Renal cortical epithelial cell (primary cell): ENCODE measurements around the gene GALNT9. TPM values are rescaled to one million over a fixed set of nuclear protein-coding genes. Genes with fewer than 3 reads are reported as not detected.
"Not testable (repeated sequence)": the region's sequence is repeated elsewhere in the genome, so short reads cannot be mapped to it uniquely, and the experiment has no call there.

Experiments used
- DNase-seq: peaks from one replicate; pipeline ENCODE4 v3.0.0-alpha.2; 2011; ENCODE audit warnings: low read depth
- total RNA-seq: library from RNA; depleted of rRNA; stranded (reverse); fragments of >200 nt; gene quantifications from 2 replicates; pipeline ENCODE4 v1.2.3, GENCODE V29; 2014

GALNT9 gene
- total RNA-seq, 1 donor from 2014 or later = 4.2 TPM

GRCh38 chr12:132295561-132295960, 33.8 kb downstream of the GALNT9 start:
- not testable (repeated sequence) for DNase-seq

GRCh38 chr12:132295101-132295526, 34.3 kb downstream of the GALNT9 start:
- DNase-seq = no peak

GRCh38 chr12:132294121-132295034, 35.0 kb downstream of the GALNT9 start:
- DNase-seq = no peak

GRCh38 chr12:132292328-132293319, 36.8 kb downstream of the GALNT9 start:
- DNase-seq = no peak

- DNase-seq = no peak
Observed at GRCh38 chr12:132291402-132292175, 37.8 kb downstream of the GALNT9 start.

GRCh38 chr12:132290203-132290540, 39.2 kb downstream of the GALNT9 start:
- no peak for DNase-seq

GRCh38 chr12:132289356-132290202, 39.8 kb downstream of the GALNT9 start:
- no peak for DNase-seq

- peak; percentile 27 for DNase-seq
Observed at GRCh38 chr12:132288516-132289215, 40.7 kb downstream of the GALNT9 start.

- no peak for DNase-seq
Observed at GRCh38 chr12:132287391-132288238, 41.8 kb downstream of the GALNT9 start.

GRCh38 chr12:132286912-132287311, 42.5 kb downstream of the GALNT9 start:
- DNase-seq = peak; percentile 61

GRCh38 chr12:132285991-132286681, 43.3 kb downstream of the GALNT9 start:
- DNase-seq = peak; percentile 62

- DNase-seq = peak; percentile 51
Observed at GRCh38 chr12:132284827-132285741, 44.3 kb downstream of the GALNT9 start.

- DNase-seq = no peak
Observed at GRCh38 chr12:132284071-132284826, 45.1 kb downstream of the GALNT9 start.

- DNase-seq = no peak
Observed at GRCh38 chr12:132282950-132283771, 46.2 kb downstream of the GALNT9 start.
